Common myeloid progenitor, CD34-positive (primary cell): ENCODE data around the gene IGFLR1.

Experiments used
- CTCF ChIA-PET: fragments of 350-600 bp; sonication (Branson Sonifier 250); formaldehyde crosslinking; loops from one replicate; lab custom pipeline; 2021; ENCODE audit warnings: antibody characterized with exemption; lab: Charles Lee
- POLR2A ChIA-PET: fragments of 350-600 bp; sonication (Branson Sonifier 250); formaldehyde crosslinking; loops from one replicate; lab custom pipeline; 2021; ENCODE audit warnings: antibody characterized with exemption; lab: Charles Lee
- DNase-seq, 3 donors: peaks; one replicate each; pipeline versions ENCODE4 v3.0.0 to v3.0.0-alpha.2; 2013
- H3K27ac ChIP-seq, 2 experiments: 1 replicate in 1 of 2; 2 replicates in 1 of 2; pipeline ENCODE4 v1.7.0; 2013; ENCODE audit warnings: inconsistent platforms in 2 of 2, low read length in 2 of 2, mild to moderate bottlenecking in 2 of 2, low read depth in 1 of 2, moderate library complexity in 1 of 2; ENCODE audit not compliant: severe bottlenecking in 2 of 2, insufficient read depth in 1 of 2, poor library complexity in 1 of 2
- H3K27me3 ChIP-seq, 5 experiments: replicated peaks in 2 of 5; 1 replicate in 3 of 5; 2 replicates in 2 of 5; pipeline versions ENCODE4 v1.6.1 to v1.7.0; 2013; ENCODE audit warnings: low read length in 4 of 5, mild to moderate bottlenecking in 2 of 5, moderate library complexity in 2 of 5, inconsistent platforms in 1 of 5; ENCODE audit not compliant: insufficient read depth in 5 of 5, control insufficient read depth in 4 of 5
- H3K36me3 ChIP-seq, 4 experiments: 1 replicate in 2 of 4; 2 replicates in 2 of 4; pipeline versions ENCODE4 v1.6.1 to v1.7.0; 2013; ENCODE audit warnings: low read length in 3 of 4, control low read depth in 1 of 4, mild to moderate bottlenecking in 1 of 4; ENCODE audit not compliant: control insufficient read depth in 4 of 4, insufficient read depth in 4 of 4
- H3K4me1 ChIP-seq, 4 experiments: 1 replicate in 3 of 4; 2 replicates in 1 of 4; pipeline versions ENCODE4 v1.6.1 to v1.7.1; 2013; ENCODE audit warnings: low read length in 3 of 4, mild to moderate bottlenecking in 3 of 4, control low read depth in 1 of 4, inconsistent platforms in 1 of 4, moderate library complexity in 1 of 4; ENCODE audit not compliant: control insufficient read depth in 4 of 4, insufficient read depth in 4 of 4; ENCODE audit errors: control extremely low read depth in 1 of 4
- H3K4me3 ChIP-seq, 7 experiments: 1 replicate in 4 of 7; 2 replicates in 3 of 7; pipeline versions ENCODE4 v1.5.1 to v1.7.0; 2013; ENCODE audit warnings: mild to moderate bottlenecking in 7 of 7, low read length in 6 of 7, moderate library complexity in 6 of 7, inconsistent platforms in 2 of 7, low read depth in 2 of 7, control low read depth in 1 of 7; ENCODE audit not compliant: insufficient read depth in 4 of 7, control insufficient read depth in 1 of 7; ENCODE audit errors: extremely low read depth in 1 of 7
- H3K9me3 ChIP-seq, 5 experiments: 1 replicate in 4 of 5; 2 replicates in 1 of 5; pipeline versions ENCODE4 v1.6.1 to v1.7.1; 2013; ENCODE audit warnings: low read length in 4 of 5, mild to moderate bottlenecking in 2 of 5, inconsistent platforms in 1 of 5, low read depth in 1 of 5, moderate library complexity in 1 of 5; ENCODE audit not compliant: control insufficient read depth in 4 of 5, insufficient read depth in 2 of 5; ENCODE audit errors: control extremely low read depth in 1 of 5
- WGBS: methylation state at CpG from one replicate; pipeline ENCODE4 v1.1.5; 2013; ENCODE audit not compliant: insufficient coverage; 5-methylcytosine and 5-hydroxymethylcytosine counted together

IGFLR1 gene

DNA sequence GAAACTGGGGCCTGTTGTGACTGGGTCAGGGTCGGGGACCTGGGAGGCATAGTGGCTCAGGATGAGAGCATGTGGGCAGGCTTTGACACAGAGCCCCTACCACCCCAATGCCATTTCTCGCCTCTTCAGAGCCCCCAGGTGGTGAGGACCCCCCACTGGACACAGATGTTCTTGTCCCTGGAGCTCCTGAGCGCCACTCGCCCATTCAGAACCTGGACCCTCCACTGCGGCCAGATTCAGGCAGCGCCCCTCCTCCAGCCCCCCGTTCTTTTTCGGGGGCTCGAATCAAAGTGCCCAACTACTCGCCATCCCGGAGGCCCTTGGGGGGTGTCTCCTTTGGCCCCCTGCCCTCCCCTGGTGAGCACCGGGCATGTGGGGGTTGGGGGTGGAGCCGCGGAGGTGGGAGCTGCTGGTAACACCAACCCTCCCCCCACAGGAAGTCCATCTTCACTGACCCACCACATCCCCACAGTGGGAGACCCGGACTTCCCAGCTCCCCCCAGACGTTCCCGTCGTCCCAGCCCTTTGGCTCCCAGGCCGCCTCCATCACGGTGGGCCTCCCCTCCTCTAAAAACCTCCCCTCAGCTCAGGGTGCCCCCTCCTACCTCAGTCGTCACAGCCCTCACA is 10.4 kb downstream of the IGFLR1 start:
- Histone ChIP-seq H3K36me3 (peaks cover 15 to 92% (median 83%) of the 10 kb centered on the region in 4 experiments), H3K4me1 (no peaks in the 10 kb centered on the region), H3K4me3 (no peak overlapping the region), H3K27me3 (no peaks in the 10 kb centered on the region), H3K27ac (no peak overlapping the region), H3K9me3 (no peaks in the 10 kb centered on the region)
- no peak for DNase-seq
- CTCF ChIA-PET, result interaction anchor here (1.1 kb wide), 1 partner anchor 16 kb away, joined by 3 read pairs; no protein-coding TSS in a partner anchor
- WGBS, result 99% methylated on average over 16 of the region's 21 CpGs
- POLR2A ChIA-PET, result interaction anchor here (0.5 kb wide), 1 partner anchor 85 kb away, joined by 4 read pairs; no protein-coding TSS in a partner anchor

DNA sequence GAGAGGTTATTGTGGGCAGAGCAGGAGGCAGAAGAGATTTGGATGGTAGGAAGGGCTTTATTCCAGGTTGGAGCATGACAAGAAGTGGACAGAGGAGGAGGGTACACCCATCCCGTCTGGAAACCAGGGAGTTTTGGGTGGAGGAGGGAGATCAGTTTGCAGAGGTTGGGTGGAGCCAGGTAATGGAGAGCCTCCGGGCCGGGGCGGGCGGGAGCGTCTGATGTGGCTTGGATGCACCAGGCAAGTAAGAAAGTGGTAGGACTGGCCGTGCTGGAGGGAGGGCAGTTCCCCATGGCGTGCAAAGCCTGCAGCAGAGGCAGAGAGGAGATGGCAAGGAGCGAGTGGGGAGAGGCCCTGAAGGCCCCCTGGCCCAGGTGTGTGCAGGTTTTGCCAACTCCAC is 10.9 kb downstream of the IGFLR1 start:
- Histone ChIP-seq H3K27me3 (no peaks in the 10 kb centered on the region), H3K9me3 (no peaks in the 10 kb centered on the region), H3K4me1 (no peaks in the 10 kb centered on the region), H3K36me3 (peaks cover 15 to 90% (median 80%) of the 10 kb centered on the region in 4 experiments), H3K4me3 (no peak overlapping the region), H3K27ac (no peak overlapping the region)
- no peak for DNase-seq
- 93% methylated on average over 5 of the region's 9 CpGs for WGBS
- POLR2A ChIA-PET, result interaction anchor here (0.7 kb wide), 1 partner anchor 8 kb away, joined by 3 read pairs; no protein-coding TSS in a partner anchor
- CTCF ChIA-PET, result interaction anchor here (1.1 kb wide), 1 partner anchor 15 kb away, joined by 3 read pairs; no protein-coding TSS in a partner anchor

DNA sequence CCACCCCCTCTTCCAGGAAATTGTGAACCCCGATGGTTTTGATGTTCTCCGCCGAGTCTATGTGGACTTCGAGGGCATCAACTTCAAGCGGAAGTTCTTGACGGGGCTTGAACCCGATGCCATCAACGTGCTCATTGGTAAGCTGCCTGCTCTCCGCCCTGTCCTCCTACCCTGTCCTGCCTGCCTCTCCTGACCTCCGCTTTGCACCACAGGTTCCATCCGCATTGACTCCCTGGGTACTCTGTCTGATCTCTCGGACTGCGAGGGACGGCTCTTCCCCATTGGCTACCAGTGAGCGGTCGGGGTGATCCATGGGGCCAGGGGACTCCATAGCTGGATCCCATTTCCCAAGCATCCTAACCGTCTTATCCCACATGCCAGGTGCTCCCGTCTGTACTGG is 11.9 kb downstream of the IGFLR1 start:
- Histone ChIP-seq H3K4me3 (no peak overlapping the region), H3K4me1 (no peaks in the 10 kb centered on the region), H3K27ac (no peak overlapping the region), H3K9me3 (no peaks in the 10 kb centered on the region), H3K36me3 (peaks cover 15 to 94% (median 81%) of the 10 kb centered on the region in 4 experiments), H3K27me3 (no peaks in the 10 kb centered on the region)
- no peak for DNase-seq
- ChIA-PET POLR2A (no interaction called here), CTCF (interaction anchor here (0.5 kb wide), 1 partner anchor 59 kb away, joined by 3 read pairs; no protein-coding TSS in a partner anchor)
- 96% methylated on average over 18 of the region's 18 CpGs for WGBS

DNA sequence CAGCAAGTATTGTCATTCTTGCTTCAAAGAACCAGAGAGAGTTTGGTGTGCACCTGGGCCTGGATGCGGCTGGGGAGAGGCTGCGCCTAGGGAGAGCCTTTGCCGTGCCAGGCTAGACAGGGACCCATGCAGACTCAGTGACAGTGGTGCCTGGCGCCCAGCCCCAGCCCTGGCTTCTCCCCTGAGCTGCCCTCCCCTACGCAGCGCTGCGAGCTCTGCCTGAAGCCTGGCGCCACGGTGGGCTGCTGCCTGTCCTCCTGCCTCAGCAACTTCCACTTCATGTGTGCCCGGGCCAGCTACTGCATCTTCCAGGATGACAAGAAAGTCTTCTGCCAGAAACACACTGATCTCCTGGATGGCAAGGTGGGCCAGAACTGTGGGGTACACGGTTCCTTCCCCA is 12.5 kb downstream of the IGFLR1 start:
- POLR2A ChIA-PET, result no interaction called here
- Histone ChIP-seq H3K27ac (no peak overlapping the region), H3K27me3 (no peaks in the 10 kb centered on the region), H3K4me1 (no peaks in the 10 kb centered on the region), H3K4me3 (no peak overlapping the region), H3K9me3 (no peaks in the 10 kb centered on the region), H3K36me3 (peaks cover 15 to 95% (median 82%) of the 10 kb centered on the region in 4 experiments)
- 98% methylated on average over 10 of the region's 11 CpGs for WGBS
- CTCF ChIA-PET, result interaction anchor here (0.5 kb wide), 1 partner anchor 59 kb away, joined by 3 read pairs; no protein-coding TSS in a partner anchor
- DNase-seq, result no peak

DNA sequence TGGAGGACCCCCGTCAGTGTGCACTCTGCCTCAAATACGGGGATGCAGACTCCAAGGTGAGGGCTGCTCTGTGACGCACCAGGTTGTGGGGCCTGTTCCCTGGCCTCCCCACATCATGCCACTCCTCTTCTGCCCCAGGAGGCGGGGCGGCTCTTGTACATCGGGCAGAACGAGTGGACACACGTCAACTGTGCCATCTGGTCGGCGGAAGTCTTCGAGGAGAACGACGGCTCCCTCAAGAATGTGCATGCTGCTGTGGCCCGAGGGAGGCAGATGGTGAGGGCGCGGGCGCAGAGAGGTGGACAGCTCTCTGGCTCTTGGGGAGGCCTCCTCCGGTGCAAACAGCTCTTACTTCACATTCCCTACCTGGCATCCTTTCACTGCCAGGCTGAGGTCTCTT is 13.2 kb downstream of the IGFLR1 start:
- POLR2A ChIA-PET, result no interaction called here
- Histone ChIP-seq H3K36me3 (peaks cover 12 to 95% (median 82%) of the 10 kb centered on the region in 4 experiments), H3K27me3 (no peaks in the 10 kb centered on the region), H3K4me1 (no peaks in the 10 kb centered on the region), H3K9me3 (no peaks in the 10 kb centered on the region), H3K4me3 (no peak overlapping the region), H3K27ac (no peak overlapping the region)
- WGBS, result 96% methylated on average over 18 of the region's 18 CpGs
- CTCF ChIA-PET, result interaction anchor here (1.0 to 1.6 kb wide), 2 partner anchors 8 to 11 kb away, joined by 4 to 5 read pairs; no protein-coding TSS in a partner anchor
- DNase-seq, result no peak

DNA sequence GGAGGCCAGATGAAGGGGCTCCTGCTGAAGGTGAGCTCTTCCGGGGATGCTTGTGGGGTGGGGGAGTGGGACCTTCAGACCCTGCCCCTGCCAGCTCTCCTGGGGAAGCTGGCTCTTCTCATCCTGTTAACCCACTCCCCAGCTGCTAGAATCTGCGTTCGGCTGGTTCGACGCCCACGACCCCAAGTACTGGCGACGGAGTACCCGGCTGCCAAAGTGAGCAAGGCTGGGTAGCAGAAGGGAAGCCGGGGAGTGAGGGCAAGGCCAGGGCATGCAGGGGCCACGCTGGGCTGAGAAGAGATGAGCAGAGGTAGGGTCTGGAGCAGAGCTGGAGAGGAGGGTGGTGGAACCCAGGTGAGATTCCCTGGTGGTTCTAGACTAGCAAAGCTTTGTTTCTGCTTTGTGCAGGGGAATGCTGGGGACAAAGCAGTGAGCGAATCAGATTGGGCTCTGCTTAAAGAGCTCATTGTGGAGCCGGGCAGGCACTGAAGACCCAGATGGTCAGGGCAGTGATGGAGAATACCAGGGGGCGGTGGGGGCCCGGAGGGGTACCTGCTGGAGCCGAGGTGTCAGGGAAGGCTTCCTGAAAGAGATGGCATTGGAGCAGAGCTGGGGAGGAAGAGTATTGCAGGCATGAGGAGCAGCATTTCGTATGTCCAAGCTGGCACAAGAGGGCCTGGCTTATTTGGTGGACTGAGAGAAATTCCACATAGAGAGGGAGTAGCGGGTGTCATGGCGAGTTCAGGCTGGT is 14.1 kb downstream of the IGFLR1 start:
- 98% methylated on average over 19 of the region's 19 CpGs for WGBS
- no peaks in the 10 kb centered on the region for H3K27me3 ChIP-seq
- DNase-seq, result no peak
- CTCF ChIA-PET, result interaction anchor here (1.0 to 1.6 kb wide), 2 partner anchors 9 to 10 kb away, joined by 4 to 5 read pairs; no protein-coding TSS in a partner anchor
- POLR2A ChIA-PET, result interaction anchor here (0.8 kb wide), 1 partner anchor 86 kb away, joined by 3 read pairs; the partner anchor contains the start of gene ETV2
- H3K4me1 ChIP-seq, result no peaks in the 10 kb centered on the region
- H3K36me3 ChIP-seq, result peaks cover 12 to 96% (median 83%) of the 10 kb centered on the region in 4 experiments
- H3K27ac ChIP-seq, result no peak overlapping the region
- no peaks in the 10 kb centered on the region for H3K9me3 ChIP-seq
- H3K4me3 ChIP-seq, result no peak overlapping the region
